MM.1S (cell line): ENCODE data around the gene CD200R1.
A peak's percentile ranks its signal among the peaks of the same experiment; 100 is the strongest.

Experiments
- DNase-seq: peaks from one replicate; pipeline ENCODE4 v3.0.0-alpha.2; 2015
- H2AFZ ChIP-seq: fragments of 300-600 bp; sonication (generic); 2 replicates; pipeline ENCODE4 v1.6.0; 2016; ENCODE audit warnings: antibody characterized with exemption, low read length
- H3F3A ChIP-seq: fragments of 300-600 bp; sonication (generic); 2 replicates; pipeline ENCODE4 v1.6.1; 2016; ENCODE audit warnings: mild to moderate bottlenecking, antibody characterized with exemption, low read length, moderate library complexity, mixed read lengths; ENCODE audit not compliant: insufficient read depth
- H3K27ac ChIP-seq: fragments of 300-600 bp; sonication (generic); 2 replicates; pipeline ENCODE4 v1.5.1; 2016; ENCODE audit warnings: mild to moderate bottlenecking, low read length
- H3K27me3 ChIP-seq: fragments of 300-600 bp; sonication (generic); replicated peaks from 2 replicates; pipeline ENCODE4 v1.6.0; 2016; ENCODE audit warnings: low read length; ENCODE audit not compliant: insufficient read depth
- H3K36me3 ChIP-seq: fragments of 300-600 bp; sonication (generic); replicated peaks from 2 replicates; pipeline ENCODE4 v1.6.1; 2016; ENCODE audit warnings: mild to moderate bottlenecking, low read length, mixed read lengths; ENCODE audit not compliant: insufficient read depth
- H3K4me1 ChIP-seq: fragments of 300-600 bp; sonication (generic); 2 replicates; pipeline ENCODE4 v1.6.1; 2016; ENCODE audit warnings: low read length, mixed read lengths
- H3K4me2 ChIP-seq: fragments of 300-600 bp; sonication (generic); 2 replicates; pipeline ENCODE4 v1.6.0; 2016; ENCODE audit warnings: low read depth, low read length
- H3K4me3 ChIP-seq: fragments of 300-600 bp; sonication (generic); 2 replicates; pipeline ENCODE4 v1.5.1; 2016; ENCODE audit warnings: low read length, mixed read lengths
- H3K79me2 ChIP-seq: fragments of 300-600 bp; sonication (generic); 2 replicates; pipeline ENCODE4 v1.6.1; 2016; ENCODE audit warnings: mixed run types, low read length, mixed read lengths
- H3K9ac ChIP-seq: fragments of 300-600 bp; sonication (generic); 2 replicates; pipeline ENCODE4 v1.6.1; 2016; ENCODE audit warnings: low read length, mixed read lengths
- H3K9me2 ChIP-seq: fragments of 300-600 bp; sonication (generic); replicated peaks from 2 replicates; pipeline ENCODE4 v1.6.1; 2016; ENCODE audit warnings: mild to moderate bottlenecking, low read length, mixed read lengths; ENCODE audit not compliant: insufficient read depth
- H3K9me3 ChIP-seq: fragments of 300-600 bp; sonication (generic); replicated peaks from 2 replicates; pipeline ENCODE4 v1.6.1; 2016; ENCODE audit warnings: mild to moderate bottlenecking, low read length, mixed read lengths; ENCODE audit not compliant: insufficient read depth
- H4K20me1 ChIP-seq: fragments of 300-600 bp; sonication (generic); 2 replicates; pipeline ENCODE4 v1.6.1; 2016; ENCODE audit warnings: mild to moderate bottlenecking, low read length, moderate library complexity, mixed read lengths; ENCODE audit not compliant: insufficient read depth
- CTCF ChIP-seq: fragments of 300-600 bp; sonication (generic); IDR thresholded peaks from 2 replicates; pipeline ENCODE4 v1.5.1; 2016; ENCODE audit warnings: antibody characterized with exemption, low read length, mixed read lengths
- EZH2 ChIP-seq: fragments of 300-600 bp; sonication (generic); optimal IDR thresholded peaks from 2 replicates; pipeline ENCODE3; 2017; ENCODE audit warnings: low read depth, mild to moderate bottlenecking, antibody characterized with exemption, low read length, mixed read lengths
- EZH2phosphoT487 ChIP-seq: fragments of 300-600 bp; sonication (generic); IDR thresholded peaks from 2 replicates; pipeline ENCODE4 v1.6.1; 2018; ENCODE audit warnings: antibody characterized with exemption, low read length

CD200R1 gene

DNA sequence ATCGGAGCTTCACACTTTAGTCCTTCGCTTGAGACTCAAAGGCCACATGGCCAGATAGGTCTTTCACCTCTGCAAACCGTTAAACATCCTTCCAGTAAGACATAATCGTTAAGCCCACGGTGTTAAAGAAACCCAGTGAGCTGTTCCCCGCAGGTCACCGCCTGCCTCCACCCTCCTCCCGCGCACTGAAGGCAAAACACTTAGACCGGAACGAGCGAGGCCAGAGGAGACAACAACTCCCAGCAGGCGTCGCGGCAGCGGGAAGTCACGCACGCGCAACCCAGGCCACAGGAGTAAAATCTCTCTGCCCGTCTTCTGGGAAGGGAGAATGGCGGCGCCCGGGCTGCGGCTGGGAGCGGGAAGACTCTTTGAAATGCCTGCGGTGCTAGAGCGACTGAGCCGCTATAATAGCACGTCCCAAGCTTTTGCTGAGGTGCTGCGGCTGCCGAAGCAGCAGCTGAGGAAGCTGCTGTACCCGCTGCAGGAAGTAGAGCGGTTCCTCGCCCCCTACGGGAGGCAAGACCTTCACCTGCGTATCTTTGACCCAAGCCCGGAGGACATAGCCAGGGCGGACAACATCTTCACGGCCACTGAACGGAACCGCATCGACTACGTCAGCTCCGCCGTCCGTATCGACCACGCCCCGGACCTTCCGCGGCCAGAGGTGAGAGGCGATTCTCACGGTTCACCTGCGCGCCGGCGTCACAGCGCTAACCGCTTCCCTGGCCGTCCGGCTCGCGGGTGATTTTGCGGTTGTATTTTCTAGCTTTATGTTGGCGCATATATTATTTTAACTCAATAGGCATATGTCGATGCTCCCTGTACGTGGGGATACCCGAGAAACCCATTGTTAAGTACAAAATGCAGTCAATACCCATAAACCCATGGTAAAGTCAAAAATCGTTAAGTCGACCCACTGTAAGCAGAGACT lies 16.0 kb upstream of the CD200R1 start, which contains the start of gene GTPBP8:
GTPBP8 (plus strand) TSS at position 313 of the 931 bp plus-strand sequence; CDS start at position 329, 16 bp downstream.
- no peaks in the 10 kb centered on the region for H3K27me3 ChIP-seq
- peaks cover 38% of the 10 kb centered on the region for H3K79me2 ChIP-seq
- peak within 1 kb of the TSS; percentile 96 for H3K27ac ChIP-seq
- H2AFZ ChIP-seq, result peak within 1 kb of the TSS; percentile 71
- peaks cover 10% of the 10 kb centered on the region for H3K4me1 ChIP-seq
- H3K4me3 ChIP-seq, result peak within 1 kb of the TSS; percentile 69
- H3K4me2 ChIP-seq, result peak within 1 kb of the TSS; percentile 84
- no peaks in the 10 kb centered on the region for H4K20me1 ChIP-seq
- no peaks in the 10 kb centered on the region for H3K9me2 ChIP-seq
- no peak for TF ChIP-seq EZH2phosphoT487
- no peak for TF ChIP-seq EZH2
- TF ChIP-seq CTCF, result no peak
- peak; percentile 95 for DNase-seq
- H3K9ac ChIP-seq, result peak within 1 kb of the TSS; percentile 91
- H3K36me3 ChIP-seq, result no peaks in the 10 kb centered on the region
- H3F3A ChIP-seq, result peaks cover 7% of the 10 kb centered on the region; the same call in 1 of the 2 replicates
- no peaks in the 10 kb centered on the region for H3K9me3 ChIP-seq

DNA sequence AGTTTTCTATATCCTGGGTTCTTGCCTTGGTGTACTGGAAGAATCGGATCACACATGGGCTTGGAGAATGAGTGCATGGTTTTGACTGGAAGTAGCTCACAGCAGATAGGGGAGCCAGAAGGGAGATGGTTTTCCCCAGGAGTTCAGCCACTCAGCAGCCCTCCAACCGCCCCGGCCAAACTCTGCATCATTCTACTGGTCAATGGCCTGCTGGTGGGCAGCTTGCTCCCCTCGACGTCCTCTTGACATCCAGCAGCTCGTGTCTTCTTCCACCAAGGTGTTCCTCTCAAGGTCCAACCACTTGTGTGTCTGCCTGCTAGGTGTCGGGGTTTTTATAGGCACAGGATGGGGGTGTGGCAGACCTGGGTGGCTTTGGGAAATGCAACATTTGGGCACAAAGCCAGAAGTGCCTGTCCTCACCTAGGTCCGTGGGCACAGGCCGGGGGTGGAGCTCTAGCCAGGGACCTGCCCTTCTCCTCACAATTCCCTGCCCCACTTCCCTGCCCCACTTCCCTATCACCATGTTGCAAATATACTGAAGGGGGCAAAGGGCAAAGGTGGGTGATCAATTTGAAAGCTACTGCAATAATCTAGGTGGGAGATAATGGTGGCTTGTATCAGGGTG lies 12.9 kb upstream of the CD200R1 start:
- Histone ChIP-seq H3K27ac (no peak overlapping the region), H3F3A (peaks cover 12% of the 10 kb centered on the region; the same call in 1 of the 2 replicates), H3K36me3 (no peaks in the 10 kb centered on the region), H3K9me3 (no peaks in the 10 kb centered on the region), H3K4me1 (peaks cover 23% of the 10 kb centered on the region), H3K4me3 (no peak overlapping the region), H3K9ac (no peak overlapping the region), H3K4me2 (no peak overlapping the region), H4K20me1 (no peaks in the 10 kb centered on the region), H3K9me2 (no peaks in the 10 kb centered on the region), H3K27me3 (no peaks in the 10 kb centered on the region), H2AFZ (no peak overlapping the region), H3K79me2 (peaks cover 18% of the 10 kb centered on the region)
- no peak for DNase-seq
- TF ChIP-seq EZH2phosphoT487 (no peak), EZH2 (no peak), CTCF (no peak)

- Histone ChIP-seq H3K9me2 (no peaks in the 10 kb centered on the region), H3K4me2 (no peak overlapping the region), H4K20me1 (no peaks in the 10 kb centered on the region), H3K79me2 (no peaks in the 10 kb centered on the region), H3K4me3 (no peak overlapping the region), H2AFZ (no peak overlapping the region), H3K9me3 (no peaks in the 10 kb centered on the region), H3F3A (peaks cover 5% of the 10 kb centered on the region; the same call in 1 of the 2 replicates), H3K4me1 (peaks cover 13% of the 10 kb centered on the region), H3K27me3 (no peaks in the 10 kb centered on the region), H3K36me3 (no peaks in the 10 kb centered on the region), H3K9ac (no peak overlapping the region), H3K27ac (peak overlapping the region; percentile 19; the same call in 1 of the 2 replicates)
- peak; percentile 58 for DNase-seq
- no peak for TF ChIP-seq EZH2phosphoT487
- TF ChIP-seq EZH2, result no peak
- no peak for TF ChIP-seq CTCF
Measured at GRCh38 chr3:112984485-112984884, 9.6 kb upstream of the CD200R1 start.
